Neural cell (in vitro differentiated cells): Measurements from ENCODE around the gene CRAT. TPM values are rescaled to one million over a fixed set of nuclear protein-coding genes. Genes with fewer than 3 reads are reported as not detected.

Experiments
- H2AFZ ChIP-seq: fragments of 200-600, 300-800 bp; sonication (generic), shearing (Covaris generic); 2 replicates; pipeline ENCODE4 v1.6.0; 2014; ENCODE audit warnings: low read depth, mild to moderate bottlenecking, antibody characterized with exemption, low read length, moderate library complexity
- H3F3A ChIP-seq: fragments of 200-600 bp; shearing (Covaris generic); 2 replicates; pipeline ENCODE4 v1.6.1; 2016; ENCODE audit warnings: mild to moderate bottlenecking, moderate library complexity, mixed read lengths, antibody characterized with exemption, low read length; ENCODE audit not compliant: insufficient read depth, poor library complexity, severe bottlenecking
- H3K27ac ChIP-seq: fragments of 200-600, 300-800 bp; sonication (generic), shearing (Covaris generic); 2 replicates; pipeline ENCODE4 v1.5.1; 2014; ENCODE audit warnings: mild to moderate bottlenecking, low read length, moderate library complexity
- H3K27me3 ChIP-seq: fragments of 300-800, 200-600 bp; sonication (generic), shearing (Covaris generic); 2 replicates; pipeline ENCODE4 v1.6.0; 2014; ENCODE audit warnings: mild to moderate bottlenecking, low read depth, low read length, moderate library complexity; ENCODE audit not compliant: insufficient read depth
- H3K36me3 ChIP-seq: fragments of 300-800, 200-600 bp; sonication (generic), shearing (Covaris generic); 2 replicates; pipeline ENCODE4 v1.5.1; 2014; ENCODE audit warnings: mild to moderate bottlenecking, antibody characterized with exemption, low read length, moderate library complexity; ENCODE audit not compliant: insufficient read depth
- H3K4me2 ChIP-seq: fragments of 300-800, 200-600 bp; sonication (generic), shearing (Covaris generic); 2 replicates; pipeline ENCODE4 v1.6.0; 2014; ENCODE audit warnings: mild to moderate bottlenecking, low read length
- H3K4me3 ChIP-seq: fragments of 300-800, 200-600 bp; sonication (generic), shearing (Covaris generic); 2 replicates; pipeline ENCODE4 v1.5.1; 2014; ENCODE audit warnings: mild to moderate bottlenecking, low read length, moderate library complexity
- H3K79me2 ChIP-seq: fragments of 200-600 bp; shearing (Covaris generic); replicated peaks from 2 replicates; pipeline ENCODE4 v1.6.0; 2014; ENCODE audit warnings: mild to moderate bottlenecking, low read length, moderate library complexity; ENCODE audit not compliant: insufficient read depth
- H3K9ac ChIP-seq: fragments of 300-800, 200-600 bp; sonication (generic), shearing (Covaris generic); 2 replicates; pipeline ENCODE4 v1.6.1; 2016; ENCODE audit warnings: mild to moderate bottlenecking, low read length, mixed read lengths
- H3K9me2 ChIP-seq: fragments of 200-600 bp; shearing (Covaris generic); 2 replicates; pipeline ENCODE4 v1.6.1; 2016; ENCODE audit warnings: mild to moderate bottlenecking, low read length, mixed read lengths; ENCODE audit not compliant: insufficient read depth
- H3K9me3 ChIP-seq: fragments of 200-600, 300-800 bp; sonication (generic), shearing (Covaris generic); 2 replicates; pipeline ENCODE4 v1.6.1; 2016; ENCODE audit warnings: mild to moderate bottlenecking, mixed run types, low read length, moderate library complexity, mixed read lengths
- H4K20me1 ChIP-seq: fragments of 200-600 bp; shearing (Covaris generic); 2 replicates; pipeline ENCODE4 v1.6.1; 2016; ENCODE audit warnings: mild to moderate bottlenecking, mixed run types; ENCODE audit not compliant: insufficient read depth
- EP300 ChIP-seq: fragments of 450-650 bp; conservative IDR thresholded peaks from 2 replicates; pipeline ENCODE4 v1.6.1; 2014; ENCODE audit warnings: antibody characterized with exemption, mild to moderate bottlenecking, moderate library complexity; ENCODE audit not compliant: poor library complexity, severe bottlenecking
- EZH2 ChIP-seq: fragments of 200-600, 300-800 bp; shearing (Covaris generic), sonication (generic); IDR thresholded peaks from 2 replicates; pipeline ENCODE4 v1.6.1; 2014; ENCODE audit warnings: antibody characterized with exemption, low read length, borderline replicate concordance, mild to moderate bottlenecking; ENCODE audit not compliant: insufficient read depth, poor library complexity, severe bottlenecking
- polyA plus RNA-seq: library from polyadenylated mRNA; depleted of rRNA; stranded (reverse); fragments of >200 nt; gene quantifications from 2 replicates; pipeline ENCODE4 v1.2.3, GENCODE V29; 2014
- TF ChIP-seq, protein P1 (sequence below): IDR thresholded peaks from 2 replicates; pipeline ENCODE4 v1.6.1; 2012; ENCODE audit warnings: borderline replicate concordance
- TF ChIP-seq, protein P2 (sequence below): fragments of 450-650 bp; IDR thresholded peaks from 2 replicates; pipeline ENCODE4 v1.5.1; 2014; ENCODE audit warnings: antibody characterized with exemption, mild to moderate bottlenecking, moderate library complexity; ENCODE audit not compliant: poor library complexity, severe bottlenecking

Gene CRAT
- polyA plus RNA-seq, 1 donor from 2014 or later: 14.3 TPM

DNA sequence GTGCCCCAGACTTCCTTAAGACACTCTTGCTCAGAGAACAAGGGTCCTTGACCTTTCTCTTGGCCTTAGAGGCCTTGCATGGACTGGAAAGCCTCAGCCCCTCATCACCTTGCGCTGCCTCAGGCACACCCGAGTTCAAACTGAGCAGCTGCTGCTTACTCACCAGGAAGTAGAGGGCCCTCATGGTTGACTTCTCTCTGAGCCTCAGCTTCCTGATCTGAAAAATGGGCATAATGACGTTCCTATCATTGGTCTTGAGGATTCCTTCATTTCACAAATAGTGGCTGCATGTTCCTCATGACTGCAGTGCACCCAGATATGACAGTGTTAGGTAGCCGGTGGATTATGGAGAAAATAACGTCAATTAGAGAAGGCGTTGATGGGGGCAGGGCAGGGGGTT is 38.8 kb upstream of the CRAT start:
- no peaks in the 10 kb centered on the region for H3K36me3 ChIP-seq
- TF ChIP-seq, protein P1, sequence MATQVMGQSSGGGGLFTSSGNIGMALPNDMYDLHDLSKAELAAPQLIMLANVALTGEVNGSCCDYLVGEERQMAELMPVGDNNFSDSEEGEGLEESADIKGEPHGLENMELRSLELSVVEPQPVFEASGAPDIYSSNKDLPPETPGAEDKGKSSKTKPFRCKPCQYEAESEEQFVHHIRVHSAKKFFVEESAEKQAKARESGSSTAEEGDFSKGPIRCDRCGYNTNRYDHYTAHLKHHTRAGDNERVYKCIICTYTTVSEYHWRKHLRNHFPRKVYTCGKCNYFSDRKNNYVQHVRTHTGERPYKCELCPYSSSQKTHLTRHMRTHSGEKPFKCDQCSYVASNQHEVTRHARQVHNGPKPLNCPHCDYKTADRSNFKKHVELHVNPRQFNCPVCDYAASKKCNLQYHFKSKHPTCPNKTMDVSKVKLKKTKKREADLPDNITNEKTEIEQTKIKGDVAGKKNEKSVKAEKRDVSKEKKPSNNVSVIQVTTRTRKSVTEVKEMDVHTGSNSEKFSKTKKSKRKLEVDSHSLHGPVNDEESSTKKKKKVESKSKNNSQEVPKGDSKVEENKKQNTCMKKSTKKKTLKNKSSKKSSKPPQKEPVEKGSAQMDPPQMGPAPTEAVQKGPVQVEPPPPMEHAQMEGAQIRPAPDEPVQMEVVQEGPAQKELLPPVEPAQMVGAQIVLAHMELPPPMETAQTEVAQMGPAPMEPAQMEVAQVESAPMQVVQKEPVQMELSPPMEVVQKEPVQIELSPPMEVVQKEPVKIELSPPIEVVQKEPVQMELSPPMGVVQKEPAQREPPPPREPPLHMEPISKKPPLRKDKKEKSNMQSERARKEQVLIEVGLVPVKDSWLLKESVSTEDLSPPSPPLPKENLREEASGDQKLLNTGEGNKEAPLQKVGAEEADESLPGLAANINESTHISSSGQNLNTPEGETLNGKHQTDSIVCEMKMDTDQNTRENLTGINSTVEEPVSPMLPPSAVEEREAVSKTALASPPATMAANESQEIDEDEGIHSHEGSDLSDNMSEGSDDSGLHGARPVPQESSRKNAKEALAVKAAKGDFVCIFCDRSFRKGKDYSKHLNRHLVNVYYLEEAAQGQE: no peak
- TF ChIP-seq, protein P2, sequence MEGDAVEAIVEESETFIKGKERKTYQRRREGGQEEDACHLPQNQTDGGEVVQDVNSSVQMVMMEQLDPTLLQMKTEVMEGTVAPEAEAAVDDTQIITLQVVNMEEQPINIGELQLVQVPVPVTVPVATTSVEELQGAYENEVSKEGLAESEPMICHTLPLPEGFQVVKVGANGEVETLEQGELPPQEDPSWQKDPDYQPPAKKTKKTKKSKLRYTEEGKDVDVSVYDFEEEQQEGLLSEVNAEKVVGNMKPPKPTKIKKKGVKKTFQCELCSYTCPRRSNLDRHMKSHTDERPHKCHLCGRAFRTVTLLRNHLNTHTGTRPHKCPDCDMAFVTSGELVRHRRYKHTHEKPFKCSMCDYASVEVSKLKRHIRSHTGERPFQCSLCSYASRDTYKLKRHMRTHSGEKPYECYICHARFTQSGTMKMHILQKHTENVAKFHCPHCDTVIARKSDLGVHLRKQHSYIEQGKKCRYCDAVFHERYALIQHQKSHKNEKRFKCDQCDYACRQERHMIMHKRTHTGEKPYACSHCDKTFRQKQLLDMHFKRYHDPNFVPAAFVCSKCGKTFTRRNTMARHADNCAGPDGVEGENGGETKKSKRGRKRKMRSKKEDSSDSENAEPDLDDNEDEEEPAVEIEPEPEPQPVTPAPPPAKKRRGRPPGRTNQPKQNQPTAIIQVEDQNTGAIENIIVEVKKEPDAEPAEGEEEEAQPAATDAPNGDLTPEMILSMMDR: no peak
- no peak for TF ChIP-seq EP300
- H3K9ac ChIP-seq: no peak overlapping the region
- H3K9me3 ChIP-seq: no peaks in the 10 kb centered on the region
- no peak overlapping the region for H3K27ac ChIP-seq
- H3F3A ChIP-seq: no peaks in the 10 kb centered on the region
- H4K20me1 ChIP-seq: no peaks in the 10 kb centered on the region
- no peak overlapping the region for H3K4me3 ChIP-seq
- H3K4me2 ChIP-seq: no peak overlapping the region
- no peaks in the 10 kb centered on the region for H3K9me2 ChIP-seq
- H2AFZ ChIP-seq: no peak overlapping the region
- H3K27me3 ChIP-seq: no peaks in the 10 kb centered on the region
- no peaks in the 10 kb centered on the region for H3K79me2 ChIP-seq

DNA sequence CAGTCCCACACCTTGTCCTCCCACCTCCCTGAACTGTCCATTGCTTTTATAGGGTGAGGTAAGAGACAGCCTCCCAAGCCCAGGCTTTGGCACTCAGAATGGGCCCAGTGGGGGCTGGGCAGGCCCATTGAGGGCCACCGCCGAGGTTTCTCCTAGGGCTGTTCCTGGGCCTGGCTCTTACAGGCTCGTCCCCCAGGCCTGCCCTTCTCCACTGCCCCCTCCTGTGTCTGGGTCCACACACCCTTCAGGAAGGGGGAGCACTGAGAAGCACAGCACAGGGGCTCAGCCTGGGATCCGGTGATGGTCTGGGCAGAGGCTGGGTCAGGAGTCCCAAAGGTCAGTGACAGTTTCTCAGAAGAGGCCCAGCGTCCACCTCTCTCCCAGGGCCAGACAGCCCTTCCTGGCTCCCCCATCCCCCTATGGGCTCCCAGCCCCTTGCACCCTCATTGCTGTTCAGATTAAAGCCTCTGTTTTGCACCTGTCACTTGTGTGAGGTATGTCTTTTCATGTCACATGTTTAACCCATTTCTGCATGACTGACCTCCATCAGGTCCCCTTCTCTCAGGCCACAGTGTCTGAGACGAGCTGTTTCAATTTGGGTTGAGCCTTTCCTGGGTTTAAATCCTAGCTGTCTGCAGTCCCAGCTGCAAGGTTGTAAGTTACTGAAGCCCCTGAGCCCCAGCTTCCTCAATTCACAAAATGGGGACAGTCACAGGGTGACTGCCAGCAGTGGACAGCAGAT is 38.0 kb upstream of the CRAT start:
- Histone ChIP-seq H3K9ac (no peak overlapping the region), H3K36me3 (no peaks in the 10 kb centered on the region), H3K27me3 (no peaks in the 10 kb centered on the region), H4K20me1 (no peaks in the 10 kb centered on the region), H3F3A (no peaks in the 10 kb centered on the region), H3K27ac (no peak overlapping the region), H3K4me3 (no peak overlapping the region), H3K9me3 (no peaks in the 10 kb centered on the region), H3K79me2 (no peaks in the 10 kb centered on the region), H3K4me2 (no peak overlapping the region), H3K9me2 (no peaks in the 10 kb centered on the region), H2AFZ (no peak overlapping the region)
- no peak for TF ChIP-seq EZH2
- TF ChIP-seq, protein P2: no peak
